Spinal cord (tissue), 10 donors: Measurements from ENCODE around the gene PHLDB2. TPM values are rescaled to one million over a fixed set of nuclear protein-coding genes. Genes with fewer than 3 reads are reported as not detected.

Experiments used
- DNase-seq, 6 donors: peaks; one replicate each; pipeline versions ENCODE4 v3.0.0 to v3.0.0-alpha.2; 2013 to 2015; ENCODE audit warnings: low spot score in 6 of 6, low read depth in 4 of 6
- H3K27ac ChIP-seq: one replicate; pipeline ENCODE4 v1.5.1; 2013; ENCODE audit warnings: low read depth, low read length, control low read depth
- H3K27me3 ChIP-seq: one replicate; pipeline ENCODE4 v1.6.1; 2013; ENCODE audit warnings: low read length; ENCODE audit not compliant: control insufficient read depth, insufficient read depth
- H3K36me3 ChIP-seq: one replicate; pipeline ENCODE4 v1.6.1; 2013; ENCODE audit warnings: low read length; ENCODE audit not compliant: control insufficient read depth, insufficient read depth
- H3K4me1 ChIP-seq: one replicate; pipeline ENCODE4 v1.6.1; 2013; ENCODE audit warnings: low read length; ENCODE audit not compliant: control insufficient read depth, insufficient read depth
- H3K4me3 ChIP-seq: one replicate; pipeline ENCODE4 v1.5.1; 2013; ENCODE audit warnings: low read depth, low read length, control low read depth
- H3K9me3 ChIP-seq: one replicate; pipeline ENCODE4 v1.6.1; 2013; ENCODE audit warnings: low read length; ENCODE audit not compliant: control insufficient read depth, insufficient read depth
- WGBS: methylation state at CpG from one replicate; pipeline ENCODE4 v1.1.5; 2013; ENCODE audit warnings: missing lambda C conversion rate; ENCODE audit not compliant: insufficient coverage; 5-methylcytosine and 5-hydroxymethylcytosine counted together
- polyA plus RNA-seq, 2 donors: library from polyadenylated mRNA; unstranded; fragments of 120-200 nt; gene quantifications; one replicate each; pipeline ENCODE4 v1.2.1, GENCODE V29; 2013; ENCODE audit not compliant: insufficient read length in 2 of 2
- total RNA-seq, 2 donors: library from RNA; depleted of rRNA in 1 of 2; stranded (reverse); fragments of 120-200 nt in 1 of 2; fragments of >200 nt in 1 of 2; gene quantifications; one replicate each; pipeline versions ENCODE4 v1.2.3 to v1.2.4, GENCODE V29; 2013 to 2014
- donor health status: healthy.

The PHLDB2 gene
- total and polyA plus RNA-seq, 4 donors, result 8.0 to 130 (median 31.0) TPM

GRCh38 chr3:112003321-112004080 lies 144.4 kb downstream of the PHLDB2 start:
- H3K36me3 ChIP-seq, result peaks cover 15% of the 10 kb centered on the region
- 57% methylated on average over 2 of the region's 4 CpGs for WGBS
- peaks cover 31% of the 10 kb centered on the region for H3K4me1 ChIP-seq
- H3K27ac ChIP-seq, result no peak overlapping the region
- no peak for DNase-seq
- H3K9me3 ChIP-seq, result no peaks in the 10 kb centered on the region
- no peak overlapping the region for H3K4me3 ChIP-seq
- H3K27me3 ChIP-seq, result peaks cover 3% of the 10 kb centered on the region

- H3K36me3 ChIP-seq, result peaks cover 18% of the 10 kb centered on the region
- no peak for DNase-seq
- no peak overlapping the region for H3K4me3 ChIP-seq
- H3K4me1 ChIP-seq, result peaks cover 24% of the 10 kb centered on the region
- no peaks in the 10 kb centered on the region for H3K9me3 ChIP-seq
- H3K27me3 ChIP-seq, result no peaks in the 10 kb centered on the region
- WGBS, result 100% methylated on average over 1 of the region's 2 CpGs
- H3K27ac ChIP-seq, result no peak overlapping the region
Observed at GRCh38 chr3:112004187-112004586, 145.1 kb downstream of the PHLDB2 start.

- peaks cover 18% of the 10 kb centered on the region for H3K36me3 ChIP-seq
- H3K27me3 ChIP-seq, result no peaks in the 10 kb centered on the region
- H3K4me3 ChIP-seq, result no peak overlapping the region
- no peak overlapping the region for H3K27ac ChIP-seq
- WGBS, result 100% methylated on average over 2 of the region's 2 CpGs
- H3K9me3 ChIP-seq, result no peaks in the 10 kb centered on the region
- H3K4me1 ChIP-seq, result peaks cover 20% of the 10 kb centered on the region
- no peak for DNase-seq
Observed at GRCh38 chr3:112004669-112005068, 145.6 kb downstream of the PHLDB2 start.

- Histone ChIP-seq H3K36me3 (peaks cover 18% of the 10 kb centered on the region), H3K27ac (no peak overlapping the region), H3K4me3 (no peak overlapping the region), H3K9me3 (no peaks in the 10 kb centered on the region), H3K27me3 (no peaks in the 10 kb centered on the region), H3K4me1 (peaks cover 20% of the 10 kb centered on the region)
- DNase-seq, result no peak
- WGBS, result 100% methylated on average over 1 of the region's 4 CpGs
Observed at GRCh38 chr3:112005091-112005672, 146.1 kb downstream of the PHLDB2 start.

- no peak overlapping the region for H3K4me3 ChIP-seq
- H3K4me1 ChIP-seq, result peaks cover 16% of the 10 kb centered on the region
- peak in 2 of 6 donors; percentile 38 to 70 for DNase-seq
- no CpG with 5 or more reads among the region's 1 CpG for WGBS
- H3K36me3 ChIP-seq, result peaks cover 28% of the 10 kb centered on the region
- H3K27ac ChIP-seq, result no peak overlapping the region
- no peaks in the 10 kb centered on the region for H3K27me3 ChIP-seq
- H3K9me3 ChIP-seq, result no peaks in the 10 kb centered on the region
Observed at GRCh38 chr3:112007633-112008032, 148.6 kb downstream of the PHLDB2 start.

- Histone ChIP-seq H3K4me1 (peaks cover 12% of the 10 kb centered on the region), H3K27me3 (no peaks in the 10 kb centered on the region), H3K4me3 (no peak overlapping the region), H3K36me3 (peaks cover 19% of the 10 kb centered on the region), H3K27ac (no peak overlapping the region), H3K9me3 (no peaks in the 10 kb centered on the region)
- no CpG with 5 or more reads among the region's 2 CpGs for WGBS
- DNase-seq, result no peak
Observed at GRCh38 chr3:112009670-112010069, 150.6 kb downstream of the PHLDB2 start.

- Histone ChIP-seq H3K27ac (no peak overlapping the region), H3K9me3 (no peaks in the 10 kb centered on the region), H3K4me1 (peaks cover 12% of the 10 kb centered on the region), H3K27me3 (no peaks in the 10 kb centered on the region), H3K36me3 (peaks cover 17% of the 10 kb centered on the region), H3K4me3 (no peak overlapping the region)
- DNase-seq, result peak in 1 of 6 donors; percentile 13
- 57% methylated on average over 1 of the region's 3 CpGs for WGBS
Observed at GRCh38 chr3:112010636-112011035, 151.6 kb downstream of the PHLDB2 start.

GRCh38 chr3:112011376-112011940 lies 152.4 kb downstream of the PHLDB2 start:
- WGBS, result 85% methylated on average over 5 of the region's 6 CpGs
- Histone ChIP-seq H3K36me3 (peaks cover 17% of the 10 kb centered on the region), H3K27ac (no peak overlapping the region), H3K9me3 (no peaks in the 10 kb centered on the region), H3K4me1 (peaks cover 12% of the 10 kb centered on the region), H3K27me3 (no peaks in the 10 kb centered on the region), H3K4me3 (no peak overlapping the region)
- DNase-seq, result no peak

- peak in 1 of 6 donors; percentile 11 for DNase-seq
- no peak overlapping the region for H3K4me3 ChIP-seq
- WGBS, result 79% methylated on average over 1 of the region's 6 CpGs
- peak overlapping the region; percentile 26 for H3K27ac ChIP-seq
- peaks cover 17% of the 10 kb centered on the region for H3K36me3 ChIP-seq
- peaks cover 12% of the 10 kb centered on the region for H3K4me1 ChIP-seq
- no peaks in the 10 kb centered on the region for H3K9me3 ChIP-seq
- H3K27me3 ChIP-seq, result no peaks in the 10 kb centered on the region
Observed at GRCh38 chr3:112012205-112012992, 153.3 kb downstream of the PHLDB2 start.
